UCSD-AML1 (cell line): ENCODE results near the gene IQGAP2.
"Not testable (repeated sequence)": the region's sequence is repeated elsewhere in the genome, so short reads cannot be mapped to it uniquely, and the experiment has no call there.

ENCODE experiments used
- DNase-seq: peaks from one replicate; lab custom pipeline; 2025; ENCODE audit not compliant: unreplicated experiment; lab: John Stamatoyannopoulos, UW

IQGAP2 gene

GRCh38 chr5:76402886-76403765 lies at the start of gene IQGAP2:
TSS of gene IQGAP2 (plus strand) at chr5:76403285. CDS start at chr5:76403546, 261 bp downstream.
- DNase-seq: peak; percentile 89

DNA sequence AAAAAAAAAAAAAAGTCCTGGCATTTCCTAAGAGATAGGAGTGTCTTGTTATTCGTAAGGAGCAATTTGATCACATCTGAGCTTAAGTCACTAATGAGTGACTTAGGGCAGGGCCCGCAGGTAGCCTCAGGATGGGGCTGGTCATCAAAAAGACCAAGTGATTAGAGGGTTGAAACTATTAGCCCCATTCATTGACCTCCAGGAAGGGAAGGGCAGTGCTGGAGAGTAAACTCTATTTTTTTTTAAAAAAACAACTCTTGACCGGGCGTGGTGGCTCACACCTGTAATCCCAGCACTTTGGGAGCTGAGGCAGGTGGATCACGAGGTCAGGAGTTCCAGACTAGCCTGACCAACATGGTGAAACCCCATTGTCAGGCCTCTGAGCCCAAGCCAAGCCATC lies 46.2 kb upstream of the IQGAP2 start:
- DNase-seq: no peak

DNA sequence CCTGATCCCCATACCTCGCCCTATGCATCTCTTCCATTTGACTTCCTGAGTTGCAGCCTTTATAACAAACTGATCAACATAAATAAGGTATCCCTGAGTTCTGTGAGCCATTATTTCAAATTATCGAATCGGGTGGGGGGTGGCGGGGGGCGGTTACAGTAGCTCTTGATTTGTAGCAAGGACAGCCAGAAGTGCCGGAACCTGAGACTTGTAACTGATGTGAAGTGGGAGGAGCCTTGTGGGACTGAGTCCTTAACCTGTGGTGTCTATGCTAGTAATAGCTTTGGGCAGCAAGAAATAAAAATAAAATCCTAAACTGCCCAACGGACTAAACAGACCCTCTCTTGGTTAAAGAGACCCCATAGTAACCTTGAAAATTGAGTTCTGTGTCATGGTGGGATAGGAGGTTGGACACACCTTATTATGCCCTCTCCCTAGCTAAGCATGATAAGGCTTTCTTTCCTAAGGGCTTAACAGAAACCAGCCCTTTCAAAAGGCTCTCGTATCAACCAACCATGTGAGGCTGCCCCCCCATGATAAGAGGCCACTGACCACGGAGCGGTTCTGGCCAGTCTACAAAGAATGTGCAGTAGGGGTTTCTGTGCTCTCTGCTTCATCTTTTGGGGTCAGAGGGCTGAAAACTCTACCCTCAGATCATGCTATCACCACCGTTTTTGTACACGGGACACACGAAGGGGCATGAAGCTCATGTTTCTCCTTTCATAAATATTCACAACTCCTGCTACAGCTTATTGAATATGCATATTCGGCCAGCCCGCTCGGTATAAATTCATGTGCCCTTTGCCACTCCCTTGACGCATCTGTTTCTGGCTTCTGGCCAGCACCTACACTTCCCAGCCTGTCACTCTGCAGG lies 39.5 kb upstream of the IQGAP2 start:
- no peak for DNase-seq

GRCh38 chr5:76364226-76364589 lies 38.9 kb upstream of the IQGAP2 start:
- DNase-seq: no peak

DNA sequence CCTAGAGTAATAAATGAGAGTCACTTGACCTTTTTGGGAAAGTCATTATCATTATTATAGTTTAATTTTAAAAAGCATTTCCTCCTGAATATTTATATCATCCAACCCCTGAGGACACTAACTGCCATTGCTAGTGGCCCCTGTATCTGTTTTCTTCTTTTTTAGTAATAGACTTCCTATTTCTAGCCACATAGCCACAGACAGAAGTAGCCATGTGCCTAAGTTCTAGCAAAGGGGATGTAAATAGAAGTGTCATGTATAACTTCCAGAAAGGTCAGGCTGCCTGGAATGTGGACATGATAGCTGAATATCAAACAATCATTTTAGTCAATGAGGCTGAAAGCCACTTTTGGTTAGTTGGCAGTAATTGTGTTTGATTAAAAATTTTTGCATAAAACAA lies 37.5 kb upstream of the IQGAP2 start:
- no peak for DNase-seq

DNA sequence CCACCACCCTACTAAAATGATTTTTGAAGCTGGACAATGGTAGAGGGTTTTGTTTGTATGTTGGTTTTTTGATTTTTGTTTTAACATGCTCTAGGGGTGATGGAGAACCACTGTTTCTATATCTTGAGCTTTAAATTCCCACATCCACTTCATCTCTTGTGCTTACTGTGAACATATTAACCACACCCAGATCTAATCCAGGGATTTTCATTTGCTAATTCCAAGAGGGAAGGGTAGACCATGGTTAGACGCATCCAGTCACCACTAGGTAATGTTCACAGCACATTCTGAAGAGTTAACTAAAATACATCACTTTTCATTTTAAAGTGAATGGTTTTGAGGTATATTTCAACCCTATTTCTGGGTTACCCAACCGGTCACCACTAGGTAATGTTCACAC lies 36.5 kb upstream of the IQGAP2 start:
- DNase-seq: no peak

GRCh38 chr5:76367623-76368371 lies 35.3 kb upstream of the IQGAP2 start:
- DNase-seq: no peak

DNA sequence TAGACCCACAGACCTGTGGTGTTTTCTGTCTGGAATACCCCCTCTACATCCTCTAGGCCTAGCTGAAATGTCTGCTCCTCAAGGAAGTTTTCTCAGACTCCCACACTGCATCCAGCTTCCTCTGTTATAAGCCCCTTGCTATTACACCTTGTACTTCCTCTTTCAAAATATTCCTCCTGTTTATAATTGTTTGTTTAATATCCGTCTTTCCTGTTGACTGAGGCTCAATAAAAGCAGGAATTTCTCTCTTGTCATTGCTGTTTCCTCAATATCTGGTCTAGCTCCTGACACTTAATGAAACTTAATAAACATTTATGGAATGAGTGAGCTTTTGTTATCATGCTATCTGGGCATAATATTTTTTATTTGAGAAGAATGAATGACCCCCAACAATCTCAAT lies 34.1 kb upstream of the IQGAP2 start:
- no peak for DNase-seq

- not testable (repeated sequence) for DNase-seq
Observed at GRCh38 chr5:76369668-76370067, 33.4 kb upstream of the IQGAP2 start.

DNA sequence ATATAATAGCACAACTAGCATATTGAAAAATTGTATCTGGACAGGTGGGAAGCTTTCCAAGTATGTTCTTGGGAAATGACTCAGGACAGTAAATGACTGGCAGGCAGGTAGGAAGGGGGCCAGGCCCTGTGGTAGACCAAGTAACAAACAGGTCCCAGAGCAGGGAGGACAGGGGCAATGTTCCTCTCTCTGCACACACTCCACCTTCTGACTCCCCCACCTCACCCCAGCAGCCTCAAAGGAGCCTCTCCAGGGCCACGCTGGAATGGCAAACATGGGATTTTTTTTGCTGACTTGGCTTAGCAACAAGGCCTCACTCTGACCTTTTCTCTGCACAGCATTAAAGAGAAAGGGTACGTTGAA lies 31.1 kb upstream of the IQGAP2 start:
- no peak for DNase-seq

GRCh38 chr5:76372323-76373054 lies 30.6 kb upstream of the IQGAP2 start:
- DNase-seq: peak; percentile 34

DNA sequence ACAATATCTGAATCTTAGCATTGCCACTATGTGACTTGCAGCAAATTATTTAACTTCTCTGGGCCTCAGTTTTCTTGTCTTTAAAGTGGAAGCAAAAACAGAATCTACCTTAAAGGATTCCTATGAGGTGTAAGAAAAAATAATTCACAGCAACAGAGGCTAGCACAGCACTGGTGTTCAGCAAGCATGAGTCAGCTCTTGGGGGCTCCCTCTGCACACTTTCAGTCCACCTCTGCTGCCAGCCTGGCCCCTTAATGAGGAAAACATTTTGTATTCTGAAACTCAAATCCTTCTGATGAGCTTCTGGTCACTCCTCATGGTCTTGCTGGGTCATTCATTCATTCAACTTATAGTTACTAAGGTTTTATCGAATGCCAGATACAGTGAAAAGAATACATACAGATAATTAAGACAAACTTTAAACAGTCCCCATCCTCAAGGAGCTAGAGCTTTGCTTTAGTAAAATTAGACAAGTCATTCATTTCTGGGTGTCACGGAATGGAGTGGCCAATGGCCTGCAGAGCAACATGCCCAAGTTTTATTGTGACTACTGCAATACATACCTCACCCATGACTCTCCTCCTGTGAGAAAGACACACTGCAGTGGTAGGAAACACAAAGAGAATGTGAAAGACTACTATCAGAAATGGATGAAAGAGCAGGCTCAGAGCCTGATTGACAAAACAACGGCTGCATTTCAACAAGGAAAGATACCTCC lies 26.8 kb upstream of the IQGAP2 start:
- no peak for DNase-seq

DNA sequence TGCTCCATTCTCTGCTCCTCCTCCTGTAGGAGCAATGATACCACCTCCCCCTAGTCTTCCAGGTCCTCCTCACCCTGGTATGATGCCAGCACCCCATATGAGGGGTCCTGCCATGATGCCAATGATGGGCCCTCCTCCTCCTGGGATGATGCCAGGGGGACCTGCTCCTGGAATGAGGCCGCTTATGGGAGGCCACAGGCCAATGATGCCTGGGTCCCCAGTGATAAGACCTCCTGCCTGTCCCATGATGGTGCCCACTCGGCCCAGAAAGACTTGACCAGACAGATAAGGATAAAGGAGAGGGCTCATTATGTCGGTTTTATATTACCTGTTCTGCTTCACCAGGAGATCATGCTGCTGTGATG lies 26.2 kb upstream of the IQGAP2 start:
- DNase-seq: no peak

- no peak for DNase-seq
Observed at GRCh38 chr5:76378355-76378754, 24.7 kb upstream of the IQGAP2 start.

DNA sequence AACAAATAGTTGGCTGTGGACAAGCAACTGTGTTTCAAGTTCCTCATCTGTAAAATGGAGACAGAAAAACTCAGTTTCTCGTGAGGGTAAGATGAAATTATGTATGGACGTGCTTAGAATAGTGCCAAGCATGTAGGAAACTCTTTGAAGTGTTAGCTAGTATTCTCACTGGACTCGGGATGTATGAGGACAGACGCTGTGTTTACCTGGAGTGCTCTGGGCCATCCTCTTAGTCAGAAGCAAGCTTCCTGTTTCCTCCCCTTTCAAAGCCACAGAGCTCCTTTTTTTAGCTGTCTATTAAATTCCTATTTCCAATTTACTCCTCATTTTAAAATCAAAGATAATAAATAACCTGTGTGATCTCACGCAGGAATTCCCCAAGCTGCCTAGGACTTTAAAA lies 23.8 kb upstream of the IQGAP2 start:
- DNase-seq: no peak

DNA sequence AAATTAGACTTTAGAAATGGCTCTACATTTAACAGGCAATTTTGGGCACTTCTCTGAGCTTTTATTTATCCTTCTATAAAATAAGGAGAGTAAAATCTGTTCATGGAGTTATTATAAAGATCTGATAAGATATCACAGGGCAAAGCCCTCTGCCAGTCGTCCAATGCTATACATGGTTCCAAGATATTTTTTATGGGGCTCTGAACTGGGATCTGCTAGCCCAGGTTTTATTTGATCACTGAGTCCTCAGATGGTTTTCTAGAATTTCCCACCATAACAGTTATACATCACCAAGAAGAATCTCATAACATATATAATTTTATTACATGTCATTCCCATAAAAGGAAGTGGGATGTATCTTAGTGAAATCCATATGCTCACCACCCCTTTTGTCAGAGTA lies 23.2 kb upstream of the IQGAP2 start:
- DNase-seq: no peak

GRCh38 chr5:76380346-76381066 lies 22.6 kb upstream of the IQGAP2 start:
- no peak for DNase-seq

DNA sequence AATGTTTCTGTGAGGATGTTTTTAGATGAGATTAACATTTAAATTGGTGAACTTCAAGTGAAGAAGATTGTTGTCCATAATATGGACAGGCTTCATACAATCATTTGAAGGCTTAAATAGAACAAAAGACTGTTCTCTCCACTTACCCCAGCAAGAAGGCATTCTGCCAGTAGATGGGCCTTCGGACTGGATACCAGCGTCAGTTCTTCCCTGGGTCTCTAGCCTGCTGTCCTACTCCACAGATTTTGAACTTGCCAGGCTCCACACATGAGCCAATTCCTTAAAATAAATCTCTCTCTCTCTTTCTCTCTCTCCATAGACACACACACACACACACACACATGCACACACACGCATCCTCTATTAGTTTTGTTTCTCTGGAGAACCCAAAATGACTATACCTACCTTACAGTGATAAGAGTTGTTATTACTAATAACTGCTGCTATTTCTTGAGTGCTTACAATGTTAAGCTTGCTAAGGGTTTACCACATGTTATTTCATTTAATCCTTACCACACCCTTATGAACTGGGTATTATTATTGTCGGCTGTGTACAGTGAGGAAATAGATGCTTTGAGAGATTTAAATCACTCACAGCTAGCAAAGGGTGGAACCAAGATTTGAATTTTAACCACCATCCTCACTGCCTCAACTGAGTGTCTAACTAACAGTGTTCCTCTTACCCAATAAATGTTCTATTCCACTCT lies 19.8 kb upstream of the IQGAP2 start:
- DNase-seq: no peak

- peak; percentile 28 for DNase-seq
Observed at GRCh38 chr5:76384189-76384588, 18.9 kb upstream of the IQGAP2 start.
